Measurements from ENCODE around the gene MED12L.

- TF ChIP-seq EZH2 (IDR thresholded peaks at IDR 0.05) (no peak), POLR2AphosphoS5 (IDR thresholded peaks at IDR 0.05; ENCODE audit: borderline replicate concordance, low read depth, low read length) (no peak), FOXP2 (optimal IDR thresholded peaks at IDR 0.05; ENCODE audit: control extremely low read depth, extremely low read length, insufficient read depth) (no peak)
Observed at GRCh38 chr3:151483961-151484520, 398.6 kb downstream of the MED12L start.

Measured in SK-N-MC (cell line).